NK-92 treated with Interleukin-12 subunit alpha and Interleukin-12 subunit beta, amount 100 ng/mL, for 24 hours (cell line): ENCODE measurements around the gene UMAD1.
"Not testable (repeated sequence)": the region's sequence is repeated elsewhere in the genome, so short reads cannot be mapped to it uniquely, and the experiment has no call there.

ENCODE experiments used
- DNase-seq: peaks from one replicate; lab custom pipeline; 2025; lab: John Stamatoyannopoulos, UW

Gene UMAD1

DNA sequence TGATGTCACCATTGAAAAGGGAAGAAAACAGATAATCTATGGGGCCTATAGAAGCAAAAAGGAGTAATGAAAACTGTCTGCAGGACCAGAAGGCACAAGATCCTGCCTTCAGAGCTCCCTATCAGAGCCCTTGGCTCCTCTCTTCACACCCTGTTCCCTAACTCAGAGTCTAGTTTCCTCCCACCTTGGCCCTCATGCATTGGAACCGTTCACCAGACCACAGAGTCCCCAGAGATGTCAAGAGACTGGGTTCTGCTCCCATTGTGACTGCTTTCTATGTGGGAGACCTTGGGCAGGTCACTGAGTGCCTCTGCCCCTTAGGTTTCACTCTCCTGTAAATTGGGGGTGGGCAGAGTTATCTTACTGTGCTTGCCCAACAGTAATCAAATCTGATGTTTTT is 158.0 kb downstream of the UMAD1 start:
- no peak for DNase-seq

DNA sequence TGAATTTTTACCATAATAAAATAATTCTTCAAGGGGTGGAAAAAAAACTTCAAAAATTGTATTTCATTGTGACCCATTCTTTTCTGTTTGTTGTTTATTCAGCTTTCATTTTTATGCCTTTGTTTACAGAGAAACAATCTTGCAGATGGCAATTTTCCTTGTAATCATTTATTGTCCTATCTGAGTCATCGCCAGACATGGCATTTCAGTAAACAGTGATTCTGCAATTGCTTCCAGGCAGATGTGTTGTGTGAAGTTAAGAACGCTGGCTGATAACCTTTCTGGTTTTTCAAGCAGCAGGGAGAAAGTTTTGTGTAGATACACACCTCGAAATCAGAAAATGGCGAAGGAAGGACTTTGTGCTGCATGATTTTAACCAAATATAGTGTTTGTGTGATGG is 158.6 kb downstream of the UMAD1 start:
- no peak for DNase-seq

DNA sequence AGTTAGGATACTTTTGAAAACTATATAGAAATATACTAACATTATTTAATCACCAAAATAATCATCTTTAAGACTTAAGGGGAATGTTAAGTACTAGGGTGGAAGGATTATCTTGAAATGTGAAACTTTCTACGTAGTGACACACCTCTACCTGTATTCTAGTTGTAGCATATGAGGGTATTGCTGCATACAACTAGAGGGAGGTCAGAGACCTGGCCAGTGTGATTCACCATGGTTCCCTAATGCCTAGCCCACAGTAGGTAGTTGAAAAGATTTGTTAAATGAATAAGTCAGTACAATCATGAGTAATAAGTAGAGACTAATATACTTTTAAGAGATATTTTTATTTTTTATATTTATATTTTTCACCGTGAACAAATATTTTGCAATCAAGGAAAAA is 162.0 kb downstream of the UMAD1 start:
- DNase-seq, result no peak

DNA sequence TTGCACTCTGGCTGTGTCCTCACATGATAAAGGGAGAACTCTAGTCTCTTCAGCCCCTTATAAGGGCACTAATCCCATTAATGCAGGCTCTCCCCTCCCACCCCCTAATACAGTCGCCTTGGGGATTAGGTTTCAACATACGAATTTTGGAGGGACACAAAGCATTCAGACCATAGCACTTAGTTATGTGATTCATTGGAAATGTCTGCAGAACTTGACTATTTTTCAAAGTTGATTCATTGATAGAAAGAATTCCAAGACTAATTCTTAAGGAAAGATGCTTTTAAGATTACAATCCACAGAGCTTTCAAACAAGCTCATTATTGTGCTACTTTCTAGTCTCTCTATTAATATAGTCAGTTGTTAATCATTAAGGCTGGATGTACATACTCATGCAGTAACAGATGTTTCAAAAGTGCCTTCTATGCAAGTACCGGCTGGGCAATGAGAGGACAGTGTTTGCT is 163.2 kb downstream of the UMAD1 start:
- DNase-seq, result no peak

DNA sequence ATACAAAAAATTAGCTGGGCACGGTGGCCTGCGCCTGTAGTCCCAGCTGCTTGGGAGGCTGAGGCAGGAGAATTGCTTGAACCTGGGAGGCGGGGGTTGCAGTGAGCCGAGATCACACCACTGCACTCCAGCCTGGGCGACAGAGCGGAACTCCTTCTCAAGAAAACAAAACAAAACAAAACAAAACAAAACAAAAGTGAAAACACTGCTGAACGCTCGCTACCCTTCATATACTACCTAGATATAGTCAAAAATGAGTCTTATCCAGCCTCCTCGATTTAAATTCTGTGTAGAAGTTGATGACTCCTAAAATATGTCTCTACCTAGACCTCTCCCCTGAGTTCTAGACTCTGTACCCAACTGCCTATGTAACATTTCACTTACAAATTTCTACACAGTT is 164.3 kb downstream of the UMAD1 start:
- not testable (repeated sequence) for DNase-seq

DNA sequence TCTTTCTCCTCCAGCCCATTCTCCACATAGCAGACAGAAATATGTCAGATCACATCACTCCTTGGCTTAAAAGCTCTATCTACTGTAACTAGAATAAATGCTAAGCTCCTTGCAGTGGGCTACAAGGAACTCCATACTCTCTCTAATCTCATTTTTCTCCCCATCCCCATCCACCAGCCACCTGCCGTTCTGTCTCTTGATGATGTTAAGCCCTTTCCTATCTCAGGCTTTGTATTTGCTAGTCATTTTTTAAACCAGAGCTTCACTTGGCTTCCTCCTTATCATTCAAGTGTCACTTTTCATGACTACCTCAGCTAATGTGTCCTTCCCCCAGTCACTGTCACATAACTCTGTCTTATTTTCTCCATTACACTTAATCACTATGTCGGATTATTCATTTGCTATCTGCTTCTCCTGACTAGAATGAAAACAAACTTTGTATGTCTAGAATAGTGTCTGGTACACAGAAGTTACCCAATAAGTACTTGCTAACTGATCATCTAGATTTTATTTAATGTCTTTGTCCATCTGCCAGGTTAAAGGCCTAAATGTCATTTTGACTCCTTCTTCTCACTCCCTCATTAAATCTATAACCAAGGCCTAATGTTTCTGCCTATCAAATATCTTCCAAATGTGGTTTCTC is 165.1 kb downstream of the UMAD1 start:
- DNase-seq, result no peak

DNA sequence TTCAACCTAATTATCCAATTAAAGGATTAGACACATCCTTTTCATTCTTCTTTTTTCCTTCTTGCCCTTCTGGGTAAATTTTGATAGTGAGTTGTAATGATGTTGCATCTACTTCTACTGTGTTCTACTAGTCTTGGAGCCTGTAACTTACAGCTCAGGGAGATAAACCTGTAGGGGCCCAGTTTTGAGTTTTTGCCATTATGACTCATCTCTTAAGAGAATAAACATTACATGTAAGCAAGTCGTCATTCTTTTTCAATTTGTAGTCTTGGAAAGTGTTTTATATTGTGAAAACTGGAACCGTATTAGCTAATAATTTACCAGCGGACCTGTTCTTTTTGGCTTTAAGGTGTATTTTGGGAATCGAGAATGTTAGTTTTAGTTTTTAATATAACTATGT is 167.6 kb downstream of the UMAD1 start:
- DNase-seq, result no peak

DNA sequence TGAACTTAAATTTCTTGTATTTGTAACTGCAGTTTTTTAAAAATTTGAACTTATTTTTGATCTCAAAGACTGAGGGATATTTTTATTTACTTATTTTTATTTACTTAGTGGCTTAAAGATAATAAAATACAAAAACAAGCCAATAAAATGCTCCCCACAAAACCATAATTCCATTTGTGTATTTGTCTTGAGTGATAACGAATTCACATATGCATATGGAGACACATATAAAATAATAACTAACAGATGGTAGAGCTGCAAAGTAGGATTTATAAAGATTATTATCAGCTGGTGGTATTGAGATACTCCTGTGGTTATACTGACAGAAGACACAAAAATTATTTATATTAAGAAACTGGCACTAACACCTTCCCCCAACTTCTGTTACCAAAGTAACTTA is 168.1 kb downstream of the UMAD1 start:
- DNase-seq, result no peak

DNA sequence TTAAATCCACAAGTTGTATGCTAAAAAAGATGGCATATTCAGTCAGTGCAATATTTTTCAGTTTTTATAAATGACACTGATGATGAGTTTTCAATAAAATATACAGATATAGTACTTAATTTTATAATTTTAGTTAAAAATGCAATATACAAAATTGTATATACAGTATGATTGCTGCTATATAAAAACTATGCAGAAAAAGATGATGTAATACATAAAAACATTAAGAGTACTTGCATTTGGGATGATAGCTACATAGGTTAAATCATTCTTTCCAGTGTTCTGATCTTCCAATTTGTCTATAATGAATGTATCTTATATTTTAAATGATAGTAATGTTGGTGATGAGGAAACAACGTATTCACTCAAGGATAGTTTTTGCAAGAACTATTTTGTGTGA is 169.8 kb downstream of the UMAD1 start:
- no peak for DNase-seq

DNA sequence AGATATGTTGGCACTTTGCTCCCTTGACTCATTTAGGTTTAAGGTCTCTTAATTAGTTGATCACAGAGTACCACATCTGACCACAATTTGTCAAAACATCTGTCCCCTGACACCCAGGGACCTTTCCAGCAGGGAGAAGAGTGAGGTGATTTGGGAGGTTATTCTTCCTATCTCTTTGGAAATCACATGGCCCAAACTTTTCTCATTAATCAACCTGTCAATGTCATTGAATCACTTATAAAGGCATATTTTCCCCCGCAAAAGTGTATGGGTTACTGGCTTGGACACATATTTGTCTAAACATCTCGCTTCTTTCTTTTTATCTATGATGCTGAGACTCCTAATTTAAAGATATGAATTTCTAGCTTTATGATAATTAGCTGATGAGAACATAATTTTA is 170.3 kb downstream of the UMAD1 start:
- no peak for DNase-seq

DNA sequence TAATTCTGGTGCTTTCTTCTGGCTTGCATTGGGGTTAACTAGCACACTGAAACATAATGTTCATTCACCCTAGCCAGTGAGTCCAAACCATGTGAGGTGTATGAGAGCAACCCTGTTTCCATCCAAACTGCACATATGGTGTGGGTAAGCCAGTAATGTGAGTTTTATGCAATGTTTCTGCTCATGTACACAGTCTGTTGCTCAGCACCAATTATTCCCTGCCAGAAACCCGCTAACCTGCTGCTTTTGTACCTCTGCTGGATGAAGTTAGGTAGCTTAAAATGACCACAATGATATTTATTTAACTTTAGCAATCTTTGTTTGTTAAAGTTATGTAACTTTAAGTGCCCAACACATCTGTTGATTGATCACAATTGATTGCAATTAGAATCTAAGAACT is 171.6 kb downstream of the UMAD1 start:
- DNase-seq, result no peak

DNA sequence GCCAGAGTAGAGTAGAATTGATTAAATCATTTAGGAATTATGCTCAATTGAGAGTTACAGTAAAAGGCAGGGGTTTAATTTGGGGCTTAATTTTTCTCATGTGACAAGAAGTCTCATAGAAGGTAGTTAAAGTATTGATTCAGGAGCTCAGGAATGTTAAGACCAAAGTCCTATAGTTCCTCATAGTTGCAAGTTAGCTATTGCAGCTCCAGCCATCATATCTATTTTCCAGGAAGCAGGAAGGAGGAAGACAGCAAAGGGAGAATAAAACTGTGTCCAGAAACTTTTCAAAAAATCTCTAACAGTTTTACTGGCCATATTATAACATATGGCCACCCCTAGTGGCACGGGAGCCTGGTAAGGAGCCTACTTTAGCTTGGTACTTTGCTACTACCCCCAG is 174.8 kb downstream of the UMAD1 start:
- no peak for DNase-seq

DNA sequence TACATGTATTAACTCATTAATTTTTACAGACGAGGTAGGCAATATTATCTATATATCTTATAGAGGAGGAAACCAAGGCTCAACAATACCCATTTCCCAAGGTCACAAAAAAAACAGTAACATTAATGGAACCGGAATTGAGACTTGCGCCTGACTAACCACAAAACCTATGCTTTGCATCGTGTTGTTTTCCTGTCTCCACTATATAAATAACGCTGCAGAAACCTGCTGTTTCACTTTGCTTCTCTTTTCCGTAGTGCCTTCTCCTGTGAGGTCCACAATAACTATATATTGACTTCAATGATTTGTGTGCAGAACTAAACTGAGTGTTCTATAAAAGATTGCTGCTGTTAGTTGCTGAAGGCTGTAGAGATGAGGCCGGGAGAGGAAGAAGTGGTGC is 175.5 kb downstream of the UMAD1 start:
- DNase-seq, result no peak

DNA sequence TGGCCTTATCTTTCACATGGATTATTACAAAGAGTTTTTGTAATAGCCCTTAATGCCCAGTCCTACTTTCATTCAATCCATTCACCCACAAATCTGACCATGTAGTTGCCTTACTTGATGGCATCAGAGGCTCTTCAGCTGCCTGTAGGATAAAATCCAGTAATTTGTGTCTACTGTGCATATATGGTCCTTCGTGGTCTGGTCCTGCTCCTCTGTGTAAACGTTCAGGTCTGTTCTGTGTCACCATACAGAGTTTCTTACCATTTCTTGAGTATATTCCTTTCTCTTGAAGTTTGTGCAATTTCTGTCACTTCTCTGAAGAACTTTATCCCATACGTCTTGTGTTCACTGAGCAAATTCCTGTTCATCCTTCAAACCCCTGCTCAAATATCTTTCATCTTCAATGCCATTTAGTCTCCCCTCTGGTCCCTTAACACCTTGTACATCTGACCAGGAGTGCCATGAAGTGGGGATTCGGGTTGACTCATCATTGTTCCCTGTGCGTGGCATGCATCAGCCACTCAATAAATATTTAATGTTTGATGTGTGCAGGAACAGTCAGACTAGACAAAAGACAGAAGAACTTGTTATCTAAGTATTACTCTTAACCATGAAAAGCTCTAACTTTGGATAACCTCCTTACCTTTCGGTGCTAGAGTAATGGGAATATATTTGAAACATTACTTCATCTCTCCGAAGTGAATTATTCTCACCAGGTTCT is 176.4 kb downstream of the UMAD1 start:
- DNase-seq, result no peak

DNA sequence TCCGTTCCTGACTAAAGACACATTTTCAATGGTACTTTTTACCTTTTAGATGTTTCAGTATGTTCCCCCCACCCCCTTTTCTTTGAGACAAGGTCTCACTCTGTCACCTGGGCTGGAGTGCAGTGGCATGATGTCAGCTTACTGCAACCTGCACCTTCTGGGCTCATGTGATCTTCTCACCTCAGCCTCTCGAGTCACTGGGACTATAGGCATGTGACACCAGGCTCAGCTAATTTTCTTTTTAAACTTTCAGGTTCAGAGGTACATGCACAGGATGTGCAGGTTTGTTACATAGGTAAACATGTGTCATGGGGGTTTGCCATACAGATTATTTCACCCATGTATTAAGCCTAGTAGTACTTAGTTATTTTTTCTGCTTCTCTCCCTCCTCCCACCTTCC is 177.2 kb downstream of the UMAD1 start:
- no peak for DNase-seq

DNA sequence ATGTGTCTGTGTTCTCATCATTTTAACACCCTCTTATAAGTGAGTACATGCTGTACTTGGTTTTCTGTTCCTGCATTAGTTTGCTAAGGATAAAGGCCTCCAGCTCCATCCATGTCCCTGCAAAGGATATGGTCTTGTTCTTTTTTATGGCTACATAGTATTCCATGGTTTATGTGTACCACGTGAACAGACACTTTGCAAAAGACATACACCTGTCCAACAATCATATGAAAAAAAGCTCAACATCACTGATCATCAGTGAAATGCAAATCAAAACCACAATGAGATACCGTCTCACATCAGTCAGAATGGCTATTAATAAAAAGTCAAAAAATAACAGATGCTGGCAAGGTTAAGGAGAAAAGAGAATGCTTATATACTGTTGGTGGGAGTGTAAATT is 177.6 kb downstream of the UMAD1 start:
- not testable (repeated sequence) for DNase-seq

DNA sequence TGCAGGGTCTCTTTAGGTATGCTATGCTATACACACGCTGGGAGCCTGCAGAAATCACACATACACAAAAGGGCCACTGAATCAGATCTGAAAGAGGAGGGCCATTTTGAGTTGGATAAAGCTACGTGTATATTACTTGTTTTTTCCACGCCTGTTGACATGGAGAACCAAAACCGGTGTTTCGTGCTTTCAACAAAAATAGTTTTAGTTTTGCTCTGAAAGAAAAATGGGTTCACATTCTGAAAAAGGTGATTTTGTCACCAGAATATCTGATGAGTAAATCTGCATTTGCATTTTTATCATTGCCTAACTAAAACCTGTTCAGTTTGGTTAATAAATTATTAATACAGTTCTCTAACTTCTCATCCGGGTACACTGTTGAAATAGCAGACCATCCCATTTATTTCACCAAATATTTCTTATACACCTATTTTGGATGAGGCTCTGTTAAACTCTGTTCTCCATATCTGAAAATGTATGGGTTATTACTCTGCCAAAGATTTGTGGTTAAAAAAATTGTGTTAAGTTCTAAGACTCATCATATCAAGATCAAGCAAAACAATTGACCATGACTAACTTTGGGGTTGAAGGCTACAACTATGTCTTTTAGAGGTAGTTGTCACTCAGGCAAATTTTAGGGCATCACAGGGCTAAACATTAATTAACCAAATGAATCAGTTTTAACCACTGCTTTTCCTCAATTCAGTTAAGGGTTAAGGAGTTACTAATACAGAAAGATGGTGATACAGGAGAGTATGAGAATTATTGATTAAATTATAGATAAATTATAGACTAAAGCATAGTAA is 179.1 kb downstream of the UMAD1 start:
- DNase-seq, result no peak

DNA sequence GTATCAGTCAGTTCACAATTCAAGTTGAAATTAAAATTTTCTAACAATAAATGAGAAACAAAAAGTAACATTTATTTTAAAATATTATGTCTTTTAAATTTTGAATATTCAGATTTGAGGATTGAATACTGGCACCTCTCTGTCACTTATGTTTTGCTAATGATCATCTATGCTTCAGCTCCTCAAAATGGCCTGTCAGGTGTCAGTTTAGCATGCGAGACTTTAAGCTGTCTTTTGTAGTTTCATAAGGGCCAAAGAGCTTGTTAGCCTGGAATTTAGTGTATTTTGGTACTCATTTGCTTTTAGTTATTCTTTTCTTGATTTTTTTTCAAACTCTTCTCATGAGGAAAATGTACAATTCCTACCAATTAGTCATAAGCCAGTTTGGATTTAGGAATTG is 179.9 kb downstream of the UMAD1 start:
- DNase-seq, result no peak

DNA sequence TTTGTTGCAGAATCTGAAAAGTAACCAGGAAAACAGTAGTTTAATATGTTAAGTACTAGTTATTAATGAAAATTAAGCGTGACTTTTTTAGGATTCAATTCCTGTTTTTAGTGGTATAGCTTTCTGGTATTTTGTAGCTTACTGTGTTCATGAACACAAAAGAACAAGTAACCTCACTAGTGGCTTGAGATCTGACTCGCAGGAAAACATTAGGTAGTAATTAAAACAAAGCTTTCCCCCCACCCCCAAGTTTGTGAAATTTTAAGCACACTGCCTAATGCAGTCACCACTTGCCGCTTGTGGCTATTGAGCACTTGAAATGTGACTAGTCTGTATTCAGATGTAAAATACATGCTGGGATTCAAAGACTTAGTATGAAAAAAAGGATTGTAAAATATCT is 180.4 kb downstream of the UMAD1 start:
- no peak for DNase-seq

DNA sequence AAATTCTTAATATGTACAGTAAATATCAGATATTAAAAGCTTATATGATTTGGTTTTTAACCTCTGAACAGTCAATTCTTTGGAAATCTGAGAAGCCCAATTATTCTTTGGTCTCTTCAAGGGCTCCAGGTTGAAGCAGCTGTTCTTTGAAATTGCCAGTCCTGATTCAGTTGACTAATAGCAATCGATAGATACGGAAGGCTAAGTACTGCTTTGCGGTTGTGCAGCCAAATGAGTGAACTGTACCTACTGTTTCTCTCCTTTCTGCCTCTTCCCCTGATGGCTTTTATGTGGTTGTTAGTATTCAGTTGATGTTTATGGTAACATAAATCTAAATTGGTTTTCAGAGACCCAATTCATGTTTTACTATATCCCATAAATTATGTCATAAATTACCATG is 181.0 kb downstream of the UMAD1 start:
- DNase-seq, result no peak

DNA sequence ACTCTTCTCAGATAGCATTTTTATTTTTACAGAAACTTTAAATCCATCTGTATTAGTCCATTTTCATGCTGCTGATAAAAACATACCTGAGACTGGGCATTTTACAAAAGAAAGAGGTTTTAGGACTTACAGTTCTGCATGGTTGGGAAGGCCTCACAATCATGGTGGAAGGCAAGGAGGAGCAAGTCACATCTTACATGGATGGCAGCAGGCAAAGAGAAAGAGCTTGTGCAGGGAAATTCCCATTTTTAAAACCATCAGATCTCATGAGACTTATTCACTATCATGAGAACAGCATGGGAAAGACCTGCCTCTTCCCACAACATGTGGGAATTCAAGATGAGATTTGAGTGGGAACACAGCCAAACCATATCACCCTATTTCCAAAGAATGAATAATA is 184.7 kb downstream of the UMAD1 start:
- not testable (repeated sequence) for DNase-seq

DNA sequence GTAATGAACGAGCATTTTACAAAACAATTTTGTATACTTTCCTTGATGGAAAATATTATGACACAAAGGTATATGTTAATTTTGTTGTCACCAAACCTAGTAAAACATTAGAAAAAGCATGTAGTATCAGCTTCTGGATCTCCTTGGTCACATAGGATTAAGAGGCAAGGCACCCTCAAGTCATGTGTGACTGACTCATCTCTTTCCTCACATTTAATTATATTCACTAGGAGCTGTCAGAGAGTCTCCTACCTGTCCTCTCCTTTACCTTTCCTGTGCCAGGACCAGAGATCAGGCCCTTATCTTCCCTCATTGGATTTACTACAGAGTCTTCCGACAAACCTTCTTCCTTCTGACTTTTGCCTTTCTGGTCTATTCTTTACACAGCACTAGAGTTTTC is 189.1 kb downstream of the UMAD1 start:
- DNase-seq, result no peak
